CD4-positive, alpha-beta T cell (primary cell): ENCODE data around the gene LARGE1. TPM values are rescaled to one million over a fixed set of nuclear protein-coding genes. Genes with fewer than 3 reads are reported as not detected.

Source experiments
- ATAC-seq: fragments of 200-7000 bp; cut with Tn5 transposase; one replicate; pipeline ENCODE4 v1.10.0; 2022; ENCODE audit warnings: mild to moderate bottlenecking; ENCODE audit not compliant: poor library complexity
- CTCF ChIA-PET: fragments of 350-600 bp; sonication (Branson Sonifier 250); formaldehyde crosslinking; loops from one replicate; lab custom pipeline; 2021; ENCODE audit warnings: antibody characterized with exemption, inconsistent platforms; lab: Charles Lee
- POLR2A ChIA-PET: fragments of 350-600 bp; sonication (Branson Sonifier 250); formaldehyde crosslinking; loops from one replicate; lab custom pipeline; 2021; ENCODE audit warnings: antibody characterized with exemption, inconsistent platforms; lab: Charles Lee
- DNase-seq, 14 experiments: peaks; one replicate each; pipeline ENCODE4 v3.0.0-alpha.2; 2013 to 2020; ENCODE audit warnings: mixed read lengths in 2 of 14
- H3K27ac ChIP-seq, 2 donors: one replicate each; pipeline versions ENCODE4 v1.5.1 to v1.7.0; 2013; ENCODE audit warnings: low read length in 2 of 2, low read depth in 1 of 2, mild to moderate bottlenecking in 1 of 2
- H3K27me3 ChIP-seq, 2 experiments: 1 replicate in 1 of 2; 2 replicates in 1 of 2; pipeline versions ENCODE4 v1.6.1 to v1.7.0; 2013; ENCODE audit warnings: low read length in 2 of 2, control low read depth in 1 of 2, mild to moderate bottlenecking in 1 of 2, moderate library complexity in 1 of 2; ENCODE audit not compliant: insufficient read depth in 2 of 2, control insufficient read depth in 1 of 2
- H3K36me3 ChIP-seq: one replicate; pipeline ENCODE4 v1.6.1; 2013; ENCODE audit warnings: low read length, control low read depth; ENCODE audit not compliant: insufficient read depth
- H3K4me1 ChIP-seq: one replicate; pipeline ENCODE4 v1.6.1; 2013; ENCODE audit warnings: low read length, control low read depth; ENCODE audit not compliant: insufficient read depth
- H3K4me3 ChIP-seq: one replicate; pipeline ENCODE4 v1.5.1; 2013; ENCODE audit warnings: mild to moderate bottlenecking, low read length, moderate library complexity
- H3K9me3 ChIP-seq, 2 experiments: 1 replicate in 1 of 2; 2 replicates in 1 of 2; pipeline versions ENCODE4 v1.6.1 to v1.7.0; 2013; ENCODE audit warnings: low read length in 2 of 2, mild to moderate bottlenecking in 2 of 2, control low read depth in 1 of 2, moderate library complexity in 1 of 2; ENCODE audit not compliant: control insufficient read depth in 1 of 2, insufficient read depth in 1 of 2
- H3K27ac Mint-ChIP-seq: one replicate; pipeline ENCODE4 v1.8.0; 2020; ENCODE audit warnings: mixed read lengths
- H3K27me3 Mint-ChIP-seq: one replicate; pipeline ENCODE4 v1.8.0; 2021; ENCODE audit warnings: mixed read lengths
- H3K36me3 Mint-ChIP-seq: one replicate; pipeline ENCODE4 v1.8.0; 2021; ENCODE audit warnings: low read depth, mixed read lengths
- H3K4me1 Mint-ChIP-seq: one replicate; pipeline ENCODE4 v1.8.0; 2021; ENCODE audit warnings: low read depth, mixed read lengths
- H3K4me3 Mint-ChIP-seq: one replicate; pipeline ENCODE4 v1.8.0; 2020; ENCODE audit warnings: mild to moderate bottlenecking, mixed read lengths
- H3K9me3 Mint-ChIP-seq: one replicate; pipeline ENCODE4 v1.8.0; 2020; ENCODE audit warnings: mixed read lengths
- intact Hi-C, 2 experiments: fragments of 100-400 bp; cut with DNase I in 1 of 2; cut with micrococcal nuclease in 1 of 2; formaldehyde crosslinking; loops; one replicate each; pipeline versions ENCODE4 v1.15.1 to v1.9.0; 2023 to 2025; cut with DNase I, micrococcal nuclease
- total RNA-seq, 174 experiments: library from RNA in 2 of 174; stranded (reverse) in 2 of 174; gene quantifications; one replicate each; pipeline ENCODE4 v1.2.3 and lab custom pipeline; 2021 to 2026
- TF ChIP-seq, protein P1 (sequence below): fragments of 200-600 bp; IDR thresholded peaks from one replicate; pipeline ENCODE4 v1.8.0; 2022; ENCODE audit warnings: antibody characterized with exemption, mild to moderate bottlenecking

LARGE1 gene
- total RNA-seq, 2 experiments from 2014 or later = 0.14 to 0.70 TPM

DNA sequence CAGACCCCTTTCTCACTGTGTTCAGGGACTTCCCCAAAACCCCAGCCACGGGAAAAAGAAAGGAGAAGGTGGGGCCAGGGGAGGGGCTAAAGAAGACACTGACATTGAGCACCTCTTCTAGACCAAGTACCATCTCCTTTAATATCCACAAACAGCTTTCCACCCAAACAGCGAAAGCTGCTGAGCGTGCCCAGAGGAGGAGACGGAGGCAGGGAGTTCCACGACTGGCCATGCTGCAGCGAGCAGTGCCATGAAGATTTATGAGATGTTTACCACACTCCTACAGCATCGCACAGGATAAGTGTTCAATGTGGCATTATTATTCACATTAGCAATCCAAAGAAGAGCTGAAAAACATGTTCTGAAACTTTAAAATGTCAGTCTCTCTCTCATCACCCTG lies 127.4 kb downstream of the LARGE1 start:
- Histone ChIP-seq H3K27ac (no peak overlapping the region), H3K27me3 (no peaks in the 10 kb centered on the region), H3K4me3 (no peak overlapping the region), H3K9me3 (peaks cover 23 to 24% of the 10 kb centered on the region in 2 experiments), H3K36me3 (no peaks in the 10 kb centered on the region), H3K4me1 (no peaks in the 10 kb centered on the region)
- intact Hi-C loops = no loop called here
- H3K9me3 Mint-ChIP-seq = peaks cover 5% of the 10 kb centered on the region
- TF ChIP-seq, protein P1, sequence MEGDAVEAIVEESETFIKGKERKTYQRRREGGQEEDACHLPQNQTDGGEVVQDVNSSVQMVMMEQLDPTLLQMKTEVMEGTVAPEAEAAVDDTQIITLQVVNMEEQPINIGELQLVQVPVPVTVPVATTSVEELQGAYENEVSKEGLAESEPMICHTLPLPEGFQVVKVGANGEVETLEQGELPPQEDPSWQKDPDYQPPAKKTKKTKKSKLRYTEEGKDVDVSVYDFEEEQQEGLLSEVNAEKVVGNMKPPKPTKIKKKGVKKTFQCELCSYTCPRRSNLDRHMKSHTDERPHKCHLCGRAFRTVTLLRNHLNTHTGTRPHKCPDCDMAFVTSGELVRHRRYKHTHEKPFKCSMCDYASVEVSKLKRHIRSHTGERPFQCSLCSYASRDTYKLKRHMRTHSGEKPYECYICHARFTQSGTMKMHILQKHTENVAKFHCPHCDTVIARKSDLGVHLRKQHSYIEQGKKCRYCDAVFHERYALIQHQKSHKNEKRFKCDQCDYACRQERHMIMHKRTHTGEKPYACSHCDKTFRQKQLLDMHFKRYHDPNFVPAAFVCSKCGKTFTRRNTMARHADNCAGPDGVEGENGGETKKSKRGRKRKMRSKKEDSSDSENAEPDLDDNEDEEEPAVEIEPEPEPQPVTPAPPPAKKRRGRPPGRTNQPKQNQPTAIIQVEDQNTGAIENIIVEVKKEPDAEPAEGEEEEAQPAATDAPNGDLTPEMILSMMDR = no peak
- no peaks in the 10 kb centered on the region for H3K4me1 Mint-ChIP-seq
- DNase-seq = no peak
- H3K4me3 Mint-ChIP-seq = no peak overlapping the region
- H3K27ac Mint-ChIP-seq = no peak overlapping the region
- H3K36me3 Mint-ChIP-seq = no peaks in the 10 kb centered on the region
- no peak for ATAC-seq
- H3K27me3 Mint-ChIP-seq = peaks cover 5% of the 10 kb centered on the region
- ChIA-PET CTCF (no interaction called here), POLR2A (no interaction called here)

DNA sequence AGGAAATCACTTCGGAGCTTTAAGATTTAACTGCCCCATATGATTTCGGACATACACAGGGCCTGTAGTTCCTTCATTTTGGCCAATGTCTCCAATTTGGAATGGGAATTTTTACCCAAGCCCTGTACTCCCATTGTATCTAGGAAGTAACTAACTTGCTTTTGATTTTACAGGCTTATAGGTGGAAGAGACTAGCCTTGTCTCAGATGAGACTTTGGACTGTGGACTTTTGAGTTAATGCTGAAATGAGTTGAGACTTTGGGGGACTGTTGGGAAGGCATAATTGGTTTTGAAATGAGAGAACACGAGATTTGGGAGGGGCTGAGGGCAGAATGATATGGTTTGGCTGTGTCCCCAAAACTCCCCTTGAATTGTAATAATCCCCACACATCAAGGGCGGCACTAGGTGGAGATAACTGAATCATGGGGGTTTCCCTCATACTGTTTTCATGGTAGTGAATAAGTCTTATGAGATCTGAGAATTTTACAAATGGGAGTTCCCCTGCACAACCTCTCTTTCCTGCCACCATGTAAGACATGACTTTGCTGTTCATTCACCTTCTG lies 130.5 kb downstream of the LARGE1 start:
- no peak overlapping the region for H3K4me3 ChIP-seq
- peaks cover 7% of the 10 kb centered on the region for H3K9me3 Mint-ChIP-seq
- TF ChIP-seq, protein P1 = no peak

DNA sequence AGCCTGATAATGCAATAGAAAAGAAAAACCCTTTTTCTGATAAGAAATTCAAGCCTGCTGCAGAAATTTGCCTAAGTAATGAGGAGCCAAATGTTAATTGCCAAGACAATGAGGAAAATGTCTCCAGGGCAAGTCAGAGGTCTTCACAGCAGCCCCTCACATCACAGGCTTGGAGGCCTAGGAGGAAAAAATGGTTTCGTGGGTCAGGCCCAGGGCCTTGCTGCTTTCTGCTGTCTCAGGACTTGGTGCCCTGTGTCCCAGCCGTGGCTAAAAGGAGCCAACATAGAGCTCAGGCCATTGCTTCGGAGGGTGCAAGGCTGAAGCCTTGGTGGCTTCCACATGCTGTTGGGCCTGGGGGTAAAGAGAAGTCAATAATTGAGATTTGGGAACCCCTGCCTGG lies 131.3 kb downstream of the LARGE1 start:
- no peak overlapping the region for H3K4me3 Mint-ChIP-seq

More for the DNA sequence above, 130.5 kb downstream of the LARGE1 start:
- ATAC-seq (no peak), DNase-seq (no peak)
- intact Hi-C loops = no loop called here
- POLR2A ChIA-PET = no interaction called here
- Mint-ChIP-seq H3K36me3 (no peaks in the 10 kb centered on the region), H3K27me3 (no peaks in the 10 kb centered on the region), H3K4me3 (no peak overlapping the region), H3K27ac (no peak overlapping the region), H3K4me1 (no peaks in the 10 kb centered on the region)
- Histone ChIP-seq H3K36me3 (no peaks in the 10 kb centered on the region), H3K27me3 (no peaks in the 10 kb centered on the region), H3K27ac (no peak overlapping the region), H3K9me3 (peaks cover 22 to 25% of the 10 kb centered on the region in 2 experiments), H3K4me1 (no peaks in the 10 kb centered on the region)
- CTCF ChIA-PET = no interaction called here

More for the DNA sequence above, 131.3 kb downstream of the LARGE1 start:
- ChIA-PET CTCF (no interaction called here), POLR2A (no interaction called here)
- DNase-seq (no peak), ATAC-seq (no peak)
- peaks cover 7% of the 10 kb centered on the region for H3K9me3 Mint-ChIP-seq
- H3K27ac ChIP-seq = no peak overlapping the region
- no peaks in the 10 kb centered on the region for H3K4me1 ChIP-seq
- no peaks in the 10 kb centered on the region for H3K4me1 Mint-ChIP-seq
- H3K27me3 ChIP-seq = no peaks in the 10 kb centered on the region
- intact Hi-C loops = no loop called here
- TF ChIP-seq, protein P1 = no peak
- H3K9me3 ChIP-seq = peaks cover 15 to 25% of the 10 kb centered on the region in 2 experiments
- H3K36me3 Mint-ChIP-seq = no peaks in the 10 kb centered on the region
- no peak overlapping the region for H3K4me3 ChIP-seq
- H3K27me3 Mint-ChIP-seq = no peaks in the 10 kb centered on the region
- H3K27ac Mint-ChIP-seq = no peak overlapping the region
- no peaks in the 10 kb centered on the region for H3K36me3 ChIP-seq
